Body of pancreas (tissue), 4 donors: ENCODE data around the gene BIK. TPM values are rescaled to one million over a fixed set of nuclear protein-coding genes. Genes with fewer than 3 reads are reported as not detected.

Experiments used
- ATAC-seq: fragments of 150-250 bp; one replicate; pipeline ENCODE4 v1.9.1; 2016
- DNase-seq, 4 donors: peaks; one replicate each; pipeline ENCODE4 v3.0.0-alpha.2; 2019
- H3K27ac ChIP-seq, 4 donors: fragments of 200-600 bp; sonication (generic); 1 replicate in 3 of 4; 2 replicates in 1 of 4; pipeline versions ENCODE4 v1.5.1 to v1.6.1; 2016 to 2019; ENCODE audit warnings: mild to moderate bottlenecking in 1 of 4, mixed read lengths in 1 of 4, moderate library complexity in 1 of 4
- H3K27me3 ChIP-seq, 2 donors: fragments of 200-600 bp; sonication (generic); one replicate each; pipeline ENCODE4 v1.6.0; 2016; ENCODE audit warnings: mild to moderate bottlenecking in 1 of 2
- H3K36me3 ChIP-seq, 2 donors: fragments of 200-600 bp; sonication (generic); replicated peaks in 1 of 2; 2 replicates each; pipeline ENCODE4 v1.5.1; 2016; ENCODE audit warnings: low read depth in 2 of 2; ENCODE audit not compliant: insufficient read depth in 1 of 2
- H3K4me1 ChIP-seq: fragments of 200-600 bp; sonication (generic); one replicate; pipeline ENCODE4 v1.6.0; 2016
- H3K4me3 ChIP-seq, 2 donors: fragments of 200-600 bp; sonication (generic); 1 replicate in 1 of 2; 2 replicates in 1 of 2; pipeline ENCODE4 v1.5.1; 2016 to 2019
- H3K9me3 ChIP-seq, 3 donors: fragments of 200-600 bp; sonication (generic); 1 replicate in 2 of 3; 2 replicates in 1 of 3; pipeline ENCODE4 v1.5.1; 2016
- CTCF ChIP-seq, 7 experiments: fragments of 450-650 bp in 4 of 7; fragments of 200-600 bp in 3 of 7; sonication (generic) in 3 of 7; IDR thresholded peaks; one replicate each; pipeline ENCODE4 v1.5.1; 2016 to 2019; ENCODE audit warnings: antibody characterized with exemption in 7 of 7
- POLR2A ChIP-seq, 3 donors: fragments of 450-650 bp; IDR thresholded peaks; one replicate each; pipeline ENCODE4 v1.6.1; 2016; ENCODE audit warnings: antibody characterized with exemption in 3 of 3, mild to moderate bottlenecking in 2 of 3
- WGBS, 2 donors: methylation state at CpG; one replicate each; pipeline ENCODE4 v1.1.5; 2017; 5-methylcytosine and 5-hydroxymethylcytosine counted together
- intact Hi-C: fragments of 100-400 bp; cut with DNase I; formaldehyde crosslinking; loops from one replicate; pipeline ENCODE4 v1.15.1; 2023
- total RNA-seq, 2 donors: library from RNA; depleted of rRNA; stranded (reverse); fragments of >200 nt; gene quantifications; one replicate each; pipeline ENCODE4 v1.1.0, GENCODE V29; 2016

The BIK gene
- total RNA-seq, 2 donors from 2014 or later: 1.6 to 11.5 TPM

DNA sequence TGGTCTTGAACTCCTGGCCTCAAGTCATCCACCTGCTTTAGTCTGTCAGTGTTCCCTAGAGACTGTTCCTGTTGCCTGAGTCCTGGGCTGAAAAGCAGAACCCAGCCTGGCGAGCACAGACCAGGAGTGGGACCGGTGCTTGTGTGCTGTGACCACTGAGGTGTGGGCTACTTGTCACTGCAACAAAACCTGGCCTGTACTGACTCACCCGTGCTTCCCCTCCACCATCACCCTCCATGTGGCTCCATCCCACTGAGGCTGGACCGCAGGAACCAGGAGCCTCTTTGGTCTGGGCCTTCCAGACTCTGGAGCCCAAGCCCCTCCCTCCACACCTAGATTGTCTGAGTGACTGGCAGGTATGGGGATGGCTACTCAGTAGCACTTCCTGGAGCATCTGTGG is 24.0 kb downstream of the BIK start:
- peaks cover 3 to 18% of the 10 kb centered on the region in 2 donors for H3K36me3 ChIP-seq
- no peak overlapping the region for H3K4me3 ChIP-seq
- TF ChIP-seq CTCF (IDR thresholded peaks at IDR 0.05) (no peak), POLR2A (IDR thresholded peaks at IDR 0.05) (no peak)
- no peak overlapping the region for H3K27ac ChIP-seq
- H3K27me3 ChIP-seq: no peaks in the 10 kb centered on the region
- no peak for DNase-seq
- no peaks in the 10 kb centered on the region for H3K9me3 ChIP-seq
- 93% methylated on average over 4 of the region's 4 CpGs; no CpG with 5 or more reads in 1 of the 2 donors for WGBS, 2 donors
- no peak for ATAC-seq
- intact Hi-C loops: no loop called here
- H3K4me1 ChIP-seq: peaks cover 5% of the 10 kb centered on the region

DNA sequence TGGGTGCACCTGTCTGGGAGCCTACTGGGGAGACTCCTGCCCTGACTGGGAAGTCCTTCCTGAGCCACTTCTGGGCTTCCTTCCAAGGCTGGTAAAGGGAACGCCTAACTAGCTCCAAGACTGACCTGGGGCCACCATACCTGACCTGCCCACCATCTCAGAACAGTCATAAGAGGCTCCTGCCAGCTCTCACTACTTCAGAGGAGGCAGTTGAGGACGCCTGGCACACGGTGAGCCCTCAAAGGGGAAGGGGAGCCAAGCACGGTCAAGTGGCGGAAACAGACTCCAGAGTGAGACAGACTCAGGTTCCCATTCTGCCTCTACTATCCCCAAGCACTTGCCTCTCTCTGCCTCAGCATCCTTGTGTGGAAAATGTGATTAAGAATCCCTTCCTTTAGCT is 25.0 kb downstream of the BIK start:
- TF ChIP-seq CTCF (IDR thresholded peaks at IDR 0.05) (no peak), POLR2A (IDR thresholded peaks at IDR 0.05) (no peak)
- WGBS, 2 donors: 86 to 95% methylated on average over 5 of the region's 5 CpGs
- Histone ChIP-seq H3K9me3 (no peaks in the 10 kb centered on the region), H3K4me1 (no peaks in the 10 kb centered on the region), H3K27ac (no peak overlapping the region), H3K4me3 (no peak overlapping the region), H3K27me3 (no peaks in the 10 kb centered on the region), H3K36me3 (peaks cover 3 to 18% of the 10 kb centered on the region in 2 donors)
- ATAC-seq (no peak), DNase-seq (no peak)
- intact Hi-C loops: no loop called here

DNA sequence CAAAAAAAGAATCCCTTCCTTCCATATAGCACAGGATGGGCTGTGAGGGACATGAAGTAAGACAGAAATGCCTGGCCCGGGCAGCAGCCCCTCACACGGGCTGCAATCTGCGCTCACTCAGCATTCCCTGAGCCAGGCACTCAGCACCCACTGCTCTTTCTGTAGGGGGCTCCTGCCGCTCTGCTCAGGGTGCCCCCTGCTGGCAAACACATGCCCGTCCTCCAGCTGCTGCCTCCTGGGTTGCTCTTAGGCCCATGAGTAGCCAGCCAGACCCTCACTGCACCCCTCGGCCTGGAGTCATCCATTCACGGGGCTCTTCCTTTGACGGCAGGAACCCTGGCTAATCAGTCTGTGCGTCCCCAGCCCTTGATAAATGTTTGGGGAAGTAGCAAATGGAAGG is 25.7 kb downstream of the BIK start:
- Histone ChIP-seq H3K27ac (no peak overlapping the region), H3K9me3 (no peaks in the 10 kb centered on the region), H3K4me3 (no peak overlapping the region), H3K36me3 (peaks cover 3 to 18% of the 10 kb centered on the region in 2 donors), H3K4me1 (peaks cover 3% of the 10 kb centered on the region), H3K27me3 (no peaks in the 10 kb centered on the region)
- peak in 2 of 4 donors; percentile 32 to 52 for DNase-seq
- intact Hi-C loops: no loop called here
- 46 to 61% methylated on average over 9 of the region's 9 CpGs for WGBS, 2 donors
- TF ChIP-seq CTCF (IDR thresholded peaks at IDR 0.05) (peak; percentile 27 to 46 (median 35)), POLR2A (IDR thresholded peaks at IDR 0.05) (no peak)
- ATAC-seq: no peak

DNA sequence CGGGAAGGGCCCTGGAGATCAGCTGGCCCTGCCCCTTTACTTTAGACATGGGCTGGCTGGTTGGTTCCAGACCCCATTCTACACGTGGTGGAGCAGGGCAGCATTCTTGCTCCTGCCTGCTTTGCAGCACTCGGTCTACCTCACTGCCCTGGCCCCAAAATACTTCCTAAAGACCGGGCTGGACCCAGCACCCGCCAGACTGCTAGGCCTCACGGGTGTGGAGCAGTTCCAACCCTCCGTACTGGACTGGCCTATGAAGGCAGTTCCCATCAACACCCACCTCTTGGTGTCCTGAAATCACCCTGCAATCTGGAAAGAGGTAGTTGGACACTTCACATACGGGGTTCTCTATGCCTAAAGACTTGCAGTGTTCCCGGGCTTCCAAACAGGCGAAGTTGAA is 26.3 kb downstream of the BIK start:
- no peaks in the 10 kb centered on the region for H3K27me3 ChIP-seq
- DNase-seq (no peak), ATAC-seq (no peak)
- TF ChIP-seq CTCF (IDR thresholded peaks at IDR 0.05) (no peak), POLR2A (IDR thresholded peaks at IDR 0.05) (no peak)
- peaks cover 8% of the 10 kb centered on the region for H3K4me1 ChIP-seq
- WGBS, 2 donors: 70 to 90% methylated on average over 9 to 10 of the region's 10 CpGs
- no peak overlapping the region for H3K27ac ChIP-seq
- H3K36me3 ChIP-seq: peaks cover 0 to 14% of the 10 kb centered on the region in 2 donors
- intact Hi-C loops: no loop called here
- H3K4me3 ChIP-seq: no peak overlapping the region
- H3K9me3 ChIP-seq: no peaks in the 10 kb centered on the region

DNA sequence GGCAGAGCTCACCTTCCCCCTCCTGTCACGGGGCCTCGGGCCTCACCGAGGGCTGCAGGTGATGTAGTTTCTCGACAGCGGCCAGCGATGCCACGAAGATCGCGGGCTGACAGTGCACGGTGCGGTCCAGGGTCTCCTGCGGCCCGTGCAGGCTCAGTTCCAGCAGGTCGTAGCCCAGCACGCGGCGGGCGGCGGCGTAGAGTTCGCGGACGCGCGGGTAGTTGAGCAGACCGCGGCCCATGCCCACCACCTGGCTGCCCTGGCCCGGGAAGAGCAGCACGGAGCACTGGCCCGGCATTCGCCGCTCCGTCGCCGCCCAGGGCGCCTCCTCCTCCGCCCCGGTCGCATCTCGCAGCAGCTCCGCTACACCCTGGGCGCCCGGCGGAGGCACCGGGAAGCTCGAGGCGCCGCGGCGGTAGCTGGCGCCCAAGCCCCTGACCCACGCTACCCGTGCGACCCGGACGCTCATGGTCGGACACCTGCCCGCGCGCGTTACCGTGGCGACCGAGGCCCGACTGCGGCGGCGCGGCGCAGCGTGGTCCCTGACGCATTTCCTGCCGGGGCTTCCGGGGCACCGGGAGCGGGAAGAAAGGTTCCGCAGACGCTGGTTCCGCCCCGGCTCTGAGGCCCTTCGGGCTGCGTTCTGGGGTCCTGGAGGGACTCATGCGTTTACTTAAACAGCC is 32.5 kb downstream of the BIK start, which contains the start of gene MCAT:
MCAT (minus strand) TSS at position 519 of the 683 bp plus-strand sequence; CDS start at position 469, 50 bp downstream.
- no peak for TF ChIP-seq CTCF (IDR thresholded peaks at IDR 0.05)
- TF ChIP-seq POLR2A (IDR thresholded peaks at IDR 0.05): peak; percentile 28 to 69 (median 58)
- intact Hi-C loops: no loop called here
- peaks cover 15% of the 10 kb centered on the region for H3K4me1 ChIP-seq
- H3K36me3 ChIP-seq: no peaks in the 10 kb centered on the region
- 0% methylated on average over 65 of the region's 83 CpGs; no CpG with 5 or more reads in 1 of the 2 donors for WGBS, 2 donors
- H3K27ac ChIP-seq: peak within 1 kb of the TSS; percentile 18 to 77 (median 74)
- DNase-seq (peak; percentile 85 to 90 (median 86)), ATAC-seq (peak; percentile 96)
- peak within 1 kb of the TSS; percentile 62 to 94 for H3K4me3 ChIP-seq
- no peaks in the 10 kb centered on the region for H3K9me3 ChIP-seq
- no peaks in the 10 kb centered on the region for H3K27me3 ChIP-seq
